K562 (cell line): ENCODE results near the gene MPL. TPM values are rescaled to one million over a fixed set of nuclear protein-coding genes. Genes with fewer than 3 reads are reported as not detected.

Source experiments
- JUN ChIP-seq, 2 experiments: sonication (generic) in 1 of 2; formaldehyde crosslinking in 1 of 2; IDR thresholded peaks; 2 replicates each; pipeline versions ENCODE4 v1.6.1 to v1.8.0; 2012 to 2022; ENCODE audit warnings: borderline replicate concordance in 2 of 2, mild to moderate bottlenecking in 2 of 2, improper control_type of control experiment in 1 of 2, low read depth in 1 of 2, low read length in 1 of 2, missing genetic modification reagents in 1 of 2
- REST ChIP-seq, 2 experiments: fragments of 450-650 bp; formaldehyde crosslinking in 1 of 2; IDR thresholded peaks; 2 replicates each; pipeline versions ENCODE4 v1.4.0 to v1.6.1; 2014 to 2020; ENCODE audit warnings: mild to moderate bottlenecking in 2 of 2, borderline replicate concordance in 1 of 2, low read depth in 1 of 2
- SMAD2 ChIP-seq: fragments of 150-350 bp; IDR thresholded peaks from 2 replicates; pipeline ENCODE4 v1.6.1; 2014; ENCODE audit warnings: low read depth, mild to moderate bottlenecking, low read length
- TBP ChIP-seq: optimal IDR thresholded peaks from 2 replicates; pipeline ENCODE3; 2011; ENCODE audit warnings: low read depth, low read length, improper control_type of control experiment
- ZNF445 ChIP-seq: fragments of 250-450 bp; sonication (Bioruptor Pico); IDR thresholded peaks from 2 replicates; pipeline ENCODE4 v1.4.0; 2020; ENCODE audit warnings: low read depth, mild to moderate bottlenecking, moderate library complexity
- ZNF740 ChIP-seq, 3 experiments: fragments of 200-800 bp in 1 of 3; sonication (Bioruptor generic) in 1 of 3; sonication (generic) in 1 of 3; formaldehyde crosslinking in 1 of 3; IDR thresholded peaks; 2 replicates each; pipeline versions ENCODE4 v1.6.1 to v1.8.0; 2016 to 2022; ENCODE audit warnings: mild to moderate bottlenecking in 2 of 3, missing compliant biosample characterization in 2 of 3, missing genetic modification characterization in 2 of 3, missing genetic modification reagents in 1 of 3
- ZNF79 ChIP-seq: fragments of 250-450 bp; sonication (Bioruptor Pico); IDR thresholded peaks from 2 replicates; pipeline ENCODE4 v1.4.0; 2020; ENCODE audit warnings: low read depth, mild to moderate bottlenecking, moderate library complexity
- polyA plus RNA-seq, 8 experiments: library from polyadenylated mRNA; depleted of rRNA in 4 of 8; stranded (reverse) in 5 of 8; unstranded in 3 of 8; fragments of >200 nt; fragmentation: Nextera tagmentation in 2 of 8; fragmentation: Illumina TruSeq in 1 of 8; extraction: Ambion mirVana in 2 of 8; extraction: Trizol in 1 of 8; gene quantifications; 2 replicates each; pipeline versions ENCODE4 v1.2.1 to v1.2.3, GENCODE V29; 2011 to 2014; ENCODE audit warnings: inconsistent platforms in 1 of 8, missing spikeins in 1 of 8
- total RNA-seq, 7 experiments: library from RNA; depleted of rRNA in 6 of 7; stranded (reverse); fragments of >200 nt in 6 of 7; fragmentation: Illumina TruSeq in 2 of 7; extraction: Trizol in 2 of 7; gene quantifications; 2 replicates each; pipeline versions ENCODE4 v1.2.1 to v1.2.3, GENCODE V29; 2011 to 2021; ENCODE audit warnings: low replicate concordance in 1 of 7
- TF ChIP-seq, protein P1 (sequence below): fragments of 450-650 bp; conservative IDR thresholded peaks from 2 replicates; pipeline ENCODE4 v1.6.1; 2016; ENCODE audit warnings: missing genetic modification characterization, low read depth, mild to moderate bottlenecking, control low read depth, missing compliant biosample characterization
- TF ChIP-seq, protein P2 (sequence below), 3 experiments: fragments of 200-800 bp in 1 of 3; fragments of 250-450 bp in 1 of 3; fragments of 450-650 bp in 1 of 3; sonication (Bioruptor Pico) in 1 of 3; sonication (Bioruptor generic) in 1 of 3; formaldehyde crosslinking in 1 of 3; IDR thresholded peaks; 2 replicates each; pipeline versions ENCODE4 v1.6.1 to v1.8.0; 2016 to 2022; ENCODE audit warnings: mild to moderate bottlenecking in 2 of 3, missing genetic modification characterization in 2 of 3, missing compliant biosample characterization in 1 of 3, moderate library complexity in 1 of 3

The MPL gene
- total and polyA plus RNA-seq, 9 of the 15 experiments (the other 6 are each of a cell fraction or from before 2014, with no cell fraction given), result not detected

DNA sequence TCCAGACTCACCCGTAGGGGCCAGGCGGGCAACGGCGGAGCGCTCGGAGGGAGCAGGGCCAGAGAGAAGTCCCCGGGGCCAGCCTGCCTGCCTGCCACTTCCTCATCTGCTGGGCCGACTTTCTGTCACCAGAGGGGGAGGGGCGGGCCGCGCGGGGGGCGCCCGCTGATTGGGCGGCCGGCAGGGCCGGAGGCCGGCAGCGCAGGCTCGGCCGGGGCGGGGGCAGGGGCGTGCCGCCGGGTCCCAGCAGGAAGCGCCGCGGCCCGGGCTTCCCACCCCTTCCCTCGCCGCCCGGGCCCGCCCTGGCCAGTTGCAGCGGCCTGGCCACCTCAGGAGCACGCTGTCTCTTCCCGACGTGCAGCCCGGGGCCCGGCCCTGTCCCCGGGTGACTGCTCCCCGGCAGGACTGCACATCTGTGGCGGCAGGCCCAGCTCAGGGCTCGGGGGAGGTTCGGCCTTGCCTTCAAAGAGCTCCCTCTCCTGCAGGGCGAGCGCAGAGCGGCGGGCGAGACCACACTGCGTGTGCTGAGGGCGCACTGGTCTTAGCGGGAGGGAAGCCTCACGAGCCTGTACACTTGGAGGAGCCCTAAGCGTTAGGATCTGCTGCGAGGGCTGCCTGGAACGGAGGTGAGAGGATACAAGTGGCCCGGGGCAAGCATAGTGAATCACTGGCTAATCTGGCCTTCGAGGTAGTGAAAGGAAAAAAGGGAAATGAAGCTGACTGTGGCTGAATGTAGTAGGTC lies 30.5 kb downstream of the MPL start, which contains the start of gene ELOVL1 (continued):
- TF ChIP-seq, protein P1, sequence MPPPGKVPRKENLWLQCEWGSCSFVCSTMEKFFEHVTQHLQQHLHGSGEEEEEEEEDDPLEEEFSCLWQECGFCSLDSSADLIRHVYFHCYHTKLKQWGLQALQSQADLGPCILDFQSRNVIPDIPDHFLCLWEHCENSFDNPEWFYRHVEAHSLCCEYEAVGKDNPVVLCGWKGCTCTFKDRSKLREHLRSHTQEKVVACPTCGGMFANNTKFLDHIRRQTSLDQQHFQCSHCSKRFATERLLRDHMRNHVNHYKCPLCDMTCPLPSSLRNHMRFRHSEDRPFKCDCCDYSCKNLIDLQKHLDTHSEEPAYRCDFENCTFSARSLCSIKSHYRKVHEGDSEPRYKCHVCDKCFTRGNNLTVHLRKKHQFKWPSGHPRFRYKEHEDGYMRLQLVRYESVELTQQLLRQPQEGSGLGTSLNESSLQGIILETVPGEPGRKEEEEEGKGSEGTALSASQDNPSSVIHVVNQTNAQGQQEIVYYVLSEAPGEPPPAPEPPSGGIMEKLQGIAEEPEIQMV, result no peak
- TF ChIP-seq, protein P2, sequence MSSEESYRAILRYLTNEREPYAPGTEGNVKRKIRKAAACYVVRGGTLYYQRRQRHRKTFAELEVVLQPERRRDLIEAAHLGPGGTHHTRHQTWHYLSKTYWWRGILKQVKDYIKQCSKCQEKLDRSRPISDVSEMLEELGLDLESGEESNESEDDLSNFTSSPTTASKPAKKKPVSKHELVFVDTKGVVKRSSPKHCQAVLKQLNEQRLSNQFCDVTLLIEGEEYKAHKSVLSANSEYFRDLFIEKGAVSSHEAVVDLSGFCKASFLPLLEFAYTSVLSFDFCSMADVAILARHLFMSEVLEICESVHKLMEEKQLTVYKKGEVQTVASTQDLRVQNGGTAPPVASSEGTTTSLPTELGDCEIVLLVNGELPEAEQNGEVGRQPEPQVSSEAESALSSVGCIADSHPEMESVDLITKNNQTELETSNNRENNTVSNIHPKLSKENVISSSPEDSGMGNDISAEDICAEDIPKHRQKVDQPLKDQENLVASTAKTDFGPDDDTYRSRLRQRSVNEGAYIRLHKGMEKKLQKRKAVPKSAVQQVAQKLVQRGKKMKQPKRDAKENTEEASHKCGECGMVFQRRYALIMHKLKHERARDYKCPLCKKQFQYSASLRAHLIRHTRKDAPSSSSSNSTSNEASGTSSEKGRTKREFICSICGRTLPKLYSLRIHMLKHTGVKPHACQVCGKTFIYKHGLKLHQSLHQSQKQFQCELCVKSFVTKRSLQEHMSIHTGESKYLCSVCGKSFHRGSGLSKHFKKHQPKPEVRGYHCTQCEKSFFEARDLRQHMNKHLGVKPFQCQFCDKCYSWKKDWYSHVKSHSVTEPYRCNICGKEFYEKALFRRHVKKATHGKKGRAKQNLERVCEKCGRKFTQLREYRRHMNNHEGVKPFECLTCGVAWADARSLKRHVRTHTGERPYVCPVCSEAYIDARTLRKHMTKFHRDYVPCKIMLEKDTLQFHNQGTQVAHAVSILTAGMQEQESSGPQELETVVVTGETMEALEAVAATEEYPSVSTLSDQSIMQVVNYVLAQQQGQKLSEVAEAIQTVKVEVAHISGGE (CRISPR knock-in tag; IDR thresholded peaks at IDR 0.05), result no peak; a peak in 1 of 6 replicates
- TF ChIP-seq SMAD2 (no peak), REST (IDR thresholded peaks at IDR 0.05; ENCODE audit: borderline replicate concordance) (peak; percentile 62), REST (CRISPR knock-in tag; IDR thresholded peaks at IDR 0.05; ENCODE audit: low read depth) (peak; percentile 51; the same call in 1 of the 2 replicates), ZNF740 (CRISPR knock-in tag; IDR thresholded peaks at IDR 0.05) (peak; percentile 15), ZNF740 (tag; IDR thresholded peaks at IDR 0.05) (no peak), JUN (IDR thresholded peaks at IDR 0.05; ENCODE audit: borderline replicate concordance, low read depth, low read length) (no peak), JUN (CRISPR knock-in tag; IDR thresholded peaks at IDR 0.05; ENCODE audit: borderline replicate concordance) (peak; percentile 80; the same call in 1 of the 2 replicates), ZNF445 (no peak), TBP (peak; percentile 68), ZNF79 (CRISPR knock-in tag) (no peak)
